NCI-H187 (cell line): Measurements from ENCODE around the gene SLC25A1.
A peak's percentile ranks its signal among the peaks of the same experiment; 100 is the strongest.

Experiments used
- DNase-seq, 2 experiments: peaks; one replicate each; lab custom pipeline; 2025; lab: John Stamatoyannopoulos, UW

SLC25A1 gene

GRCh38 chr22:19178657-19179496, at the start of gene SLC25A1:
SLC25A1 (minus strand) TSS chr22:19178736; CDS start chr22:19178673, 63 bp downstream.
- peak; percentile 25 to 55 for DNase-seq

DNA sequence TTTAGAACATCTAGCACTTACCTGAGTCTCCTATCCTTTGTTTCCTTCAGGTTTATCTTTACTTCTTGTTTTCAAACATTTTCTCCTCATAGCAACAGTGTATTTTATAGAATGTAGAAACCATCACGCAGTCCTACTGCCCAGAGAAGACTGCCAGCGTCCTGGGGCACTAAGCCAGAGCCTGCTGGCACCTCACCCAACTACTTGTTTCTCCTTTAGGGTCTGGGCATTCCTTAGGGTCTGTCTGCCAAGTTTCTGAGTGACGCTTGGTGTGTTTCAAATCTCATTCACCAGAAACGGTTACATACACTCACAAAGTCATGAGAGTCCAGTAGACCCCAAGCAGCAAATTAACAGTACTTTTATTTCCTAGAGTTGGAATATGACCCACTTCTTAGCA, 49.6 kb upstream of the SLC25A1 start:
- no peak for DNase-seq

GRCh38 chr22:19226428-19226827, 47.9 kb upstream of the SLC25A1 start:
- DNase-seq, result no peak

DNA sequence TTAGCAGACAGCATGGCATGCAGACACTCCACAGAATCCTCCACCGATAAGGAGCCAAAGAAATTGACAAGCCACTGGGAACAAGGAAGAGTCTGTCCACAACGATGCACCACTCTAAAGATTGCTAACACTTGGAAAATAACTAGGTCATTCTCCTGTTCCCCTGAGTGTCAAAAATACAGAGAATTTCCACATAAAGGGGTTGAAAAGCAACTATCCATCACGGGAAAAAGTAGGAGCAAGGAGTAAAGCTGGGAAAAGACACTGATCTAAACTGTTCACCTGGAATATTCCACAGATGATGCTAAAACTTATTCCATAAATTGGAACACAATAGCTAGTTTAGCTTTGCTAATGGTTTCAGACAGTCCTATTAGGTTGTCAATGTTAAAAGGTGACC, 47.0 kb upstream of the SLC25A1 start:
- no peak for DNase-seq

GRCh38 chr22:19224985-19225384, 46.4 kb upstream of the SLC25A1 start:
- no peak for DNase-seq

GRCh38 chr22:19224557-19224956, 46.0 kb upstream of the SLC25A1 start:
- DNase-seq, result no peak

DNA sequence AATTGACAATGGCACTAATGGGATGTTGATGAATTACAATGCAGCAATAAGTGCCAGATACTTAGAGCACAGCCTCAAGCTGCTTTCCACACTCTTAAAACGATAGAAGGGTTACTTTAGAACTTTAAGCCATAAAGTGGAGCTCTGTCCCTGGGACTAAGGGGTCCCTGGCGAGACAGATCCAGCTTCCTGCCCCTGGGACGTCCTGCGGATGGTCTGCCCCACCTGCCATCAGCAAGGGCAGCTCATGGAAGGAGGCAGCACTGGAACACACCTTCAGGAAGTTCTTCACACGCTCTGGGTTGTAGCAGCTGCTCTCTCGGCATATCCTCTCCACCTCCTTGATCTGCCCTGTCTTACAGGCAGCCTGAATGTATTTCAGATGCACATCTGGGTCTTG, 45.1 kb upstream of the SLC25A1 start:
- DNase-seq, result no peak

DNA sequence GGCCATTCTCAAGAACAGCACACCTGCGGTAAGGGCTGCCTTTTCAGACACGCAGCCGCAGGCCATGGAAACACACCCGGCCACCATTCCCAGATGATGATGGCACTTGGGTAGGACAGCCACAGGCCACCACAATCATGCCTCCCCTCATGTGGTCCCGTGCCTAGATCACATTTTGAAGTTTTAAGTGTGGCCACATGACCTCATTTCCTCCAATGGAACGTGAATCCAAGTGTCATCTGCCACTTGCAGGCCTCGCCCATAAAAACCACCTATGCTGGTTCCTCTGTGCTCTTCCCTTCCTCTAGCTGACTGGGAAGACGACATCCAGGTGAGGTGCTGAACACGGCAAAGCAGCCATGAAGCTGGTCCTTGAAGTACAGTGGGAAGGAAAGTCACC, 44.6 kb upstream of the SLC25A1 start:
- DNase-seq, result no peak

DNA sequence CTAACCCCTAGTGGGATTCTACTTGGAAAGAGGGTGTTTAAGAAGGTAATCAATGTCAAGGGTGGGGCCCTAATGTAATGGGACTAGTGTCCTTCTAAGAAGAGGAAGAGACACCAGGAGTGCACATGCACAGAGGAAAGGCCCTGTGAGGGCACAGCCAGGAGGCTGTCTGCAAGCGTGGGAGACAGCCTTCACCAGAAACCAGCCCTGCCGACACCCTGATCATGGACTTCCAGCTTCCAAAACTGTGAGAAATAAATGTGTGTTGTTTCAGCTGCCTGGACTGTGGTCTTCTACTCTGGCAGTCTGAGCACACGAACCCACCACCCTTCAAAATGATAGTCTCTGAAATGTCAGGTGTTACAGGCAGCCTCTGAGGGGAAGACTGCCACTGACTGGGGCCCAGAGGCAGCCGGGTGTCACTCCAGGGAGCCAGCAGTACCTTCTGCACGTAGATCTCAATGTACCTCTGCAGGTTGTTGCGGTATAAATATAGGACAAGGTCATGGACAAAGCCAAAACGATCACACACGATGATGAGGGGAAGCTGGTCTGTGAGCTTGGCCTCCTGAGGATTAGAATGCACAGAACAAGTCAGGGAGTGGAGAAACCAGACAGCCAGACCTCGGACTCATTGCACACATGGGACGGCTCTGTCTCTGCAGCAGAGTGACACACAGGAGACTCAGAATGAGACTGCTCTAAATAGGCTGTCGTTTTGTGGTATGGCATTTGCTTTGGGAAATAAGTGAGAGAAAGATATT, 43.9 kb upstream of the SLC25A1 start:
- no peak for DNase-seq

GRCh38 chr22:19220867-19221266, 42.3 kb upstream of the SLC25A1 start:
- no peak for DNase-seq

DNA sequence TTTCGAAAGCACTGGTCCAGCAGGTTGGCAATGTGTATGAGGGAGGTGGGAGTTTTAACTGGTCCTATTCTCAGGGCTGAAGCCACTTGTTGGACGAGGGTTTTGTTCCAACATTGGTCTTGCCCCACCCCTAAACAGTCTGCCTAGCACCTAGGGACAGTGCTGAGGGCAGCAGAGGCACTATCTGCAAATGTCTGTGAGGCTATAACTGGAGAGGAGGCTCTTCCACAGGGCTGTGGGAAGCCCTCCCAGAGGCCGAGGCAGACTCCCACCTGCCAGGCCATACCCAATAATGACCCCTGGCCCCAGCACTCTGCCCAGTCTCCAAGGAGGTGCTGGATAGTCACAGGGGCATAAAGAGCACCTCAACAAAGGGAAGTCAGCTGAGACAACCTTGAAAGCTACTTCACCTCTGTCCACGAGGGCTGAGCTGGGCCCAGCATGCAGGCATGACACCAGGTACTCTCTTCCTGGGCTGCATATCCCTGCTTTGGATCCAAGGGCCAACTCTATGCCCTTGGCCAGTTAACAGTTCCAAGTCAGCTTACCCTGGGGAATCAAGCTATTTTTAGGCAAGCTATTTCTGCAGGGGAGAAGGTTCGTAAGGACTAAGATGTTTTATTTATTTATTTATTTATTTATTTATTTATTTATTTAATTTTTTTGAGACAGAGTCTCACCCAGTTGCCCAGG, 40.2 kb upstream of the SLC25A1 start:
- no peak for DNase-seq

DNA sequence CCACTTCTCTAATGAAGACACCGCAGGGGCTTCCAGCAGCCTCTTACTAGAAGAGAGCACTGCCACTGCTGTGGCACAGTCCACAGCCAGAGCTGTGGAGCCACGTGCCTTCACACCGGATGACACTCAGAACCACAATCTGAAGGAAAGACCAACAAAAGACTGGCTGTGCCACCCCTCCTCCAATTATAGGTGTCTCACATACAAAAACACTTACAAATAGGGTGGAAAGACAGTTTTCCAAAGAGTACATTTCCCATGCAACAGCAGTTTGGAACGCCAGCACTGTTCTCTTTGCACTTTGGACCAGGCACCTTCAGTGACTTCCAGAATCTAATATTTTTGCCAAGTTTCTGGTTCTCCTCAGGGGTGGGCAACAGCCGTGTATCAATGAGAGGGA, 38.0 kb upstream of the SLC25A1 start:
- DNase-seq, result no peak

DNA sequence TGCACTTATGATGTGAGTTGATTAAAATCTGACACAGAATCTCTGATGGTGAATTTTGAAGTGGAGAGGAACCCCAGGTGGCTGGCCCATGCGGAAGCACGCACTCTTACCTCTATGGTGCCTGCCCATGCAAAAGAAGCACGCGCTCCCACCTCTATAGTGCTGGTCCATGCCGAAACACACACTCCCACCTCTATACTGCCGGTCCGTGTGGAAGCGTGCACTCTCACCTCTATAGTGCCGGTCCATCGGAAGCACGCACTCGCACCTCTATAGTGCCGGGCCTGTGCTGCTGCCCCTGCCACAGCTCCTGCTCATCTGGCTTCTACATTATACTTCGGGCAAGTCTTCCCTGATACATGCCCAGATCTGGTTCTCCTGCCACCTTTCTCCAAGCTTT, 36.8 kb upstream of the SLC25A1 start:
- DNase-seq, result no peak

GRCh38 chr22:19214078-19214473, 35.5 kb upstream of the SLC25A1 start:
- DNase-seq, result no peak

DNA sequence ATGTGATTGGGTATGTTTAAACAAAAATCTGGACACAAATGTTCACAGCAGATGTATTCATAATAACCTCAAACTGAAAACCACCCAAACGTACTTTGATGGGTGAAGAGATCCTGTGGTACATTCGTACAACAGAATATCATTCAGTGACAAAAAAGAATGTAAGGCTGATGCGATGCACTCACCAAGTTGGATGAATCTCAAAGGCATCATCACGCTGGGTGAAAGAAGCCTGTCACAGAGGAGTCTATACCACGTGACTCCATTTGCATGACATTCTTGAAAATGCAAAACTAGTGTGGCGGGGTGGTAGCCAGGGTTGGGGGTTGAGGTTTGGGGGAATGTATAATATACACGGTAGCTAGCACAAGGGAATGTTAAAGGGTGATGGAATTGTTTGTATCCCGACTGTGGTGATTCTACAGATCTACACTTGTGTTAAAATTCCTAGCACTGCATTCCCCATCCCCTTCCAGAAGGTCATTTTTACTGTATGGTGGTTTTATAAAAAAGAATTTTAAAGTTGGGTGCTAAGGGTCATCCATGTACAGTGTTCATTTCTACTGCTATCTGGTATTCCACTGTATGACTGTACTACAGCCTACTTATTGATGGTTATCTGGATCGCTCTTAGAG, 35.0 kb upstream of the SLC25A1 start:
- no peak for DNase-seq

DNA sequence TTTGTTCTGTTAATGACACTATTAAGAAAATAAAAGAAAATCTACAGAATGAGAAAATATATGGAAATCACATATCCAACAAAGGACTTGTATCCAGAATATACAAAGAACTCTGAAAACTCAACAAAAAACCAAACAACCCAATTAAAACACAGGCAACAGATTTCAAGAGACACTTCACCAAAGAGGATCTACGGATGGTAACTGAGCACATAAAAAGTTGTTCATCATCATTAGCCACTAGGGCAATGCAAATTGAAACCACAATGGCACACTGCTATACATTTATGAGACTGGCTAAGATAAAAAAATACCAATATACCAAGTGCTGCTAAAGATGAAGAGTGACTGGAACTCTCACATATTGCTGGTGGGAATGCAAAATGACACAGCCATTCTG, 34.5 kb upstream of the SLC25A1 start:
- no peak for DNase-seq

GRCh38 chr22:19212302-19212870, 33.9 kb upstream of the SLC25A1 start:
- no peak for DNase-seq

DNA sequence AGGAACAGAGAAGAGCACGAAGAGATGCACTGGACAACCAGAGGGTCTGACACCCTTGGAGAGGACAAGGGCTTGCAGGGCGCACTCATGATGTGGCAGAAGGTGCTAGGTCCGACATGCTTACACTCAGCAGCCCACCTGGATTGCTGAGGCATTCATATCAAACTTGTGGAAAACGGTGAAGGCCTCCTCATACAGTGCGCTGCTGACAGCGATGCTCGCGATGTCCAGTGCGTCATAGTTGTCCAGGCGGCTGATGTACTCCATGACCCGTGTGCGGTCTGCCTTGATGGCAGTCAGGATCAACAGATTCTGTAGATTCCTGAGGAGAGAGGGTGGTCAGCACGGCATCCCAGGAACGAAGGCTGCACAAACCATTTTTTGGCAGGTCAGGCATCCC, 31.7 kb upstream of the SLC25A1 start:
- DNase-seq, result no peak

GRCh38 chr22:19208287-19208847, 29.8 kb upstream of the SLC25A1 start:
- no peak for DNase-seq

GRCh38 chr22:19207884-19208283, 29.3 kb upstream of the SLC25A1 start:
- DNase-seq, result no peak

DNA sequence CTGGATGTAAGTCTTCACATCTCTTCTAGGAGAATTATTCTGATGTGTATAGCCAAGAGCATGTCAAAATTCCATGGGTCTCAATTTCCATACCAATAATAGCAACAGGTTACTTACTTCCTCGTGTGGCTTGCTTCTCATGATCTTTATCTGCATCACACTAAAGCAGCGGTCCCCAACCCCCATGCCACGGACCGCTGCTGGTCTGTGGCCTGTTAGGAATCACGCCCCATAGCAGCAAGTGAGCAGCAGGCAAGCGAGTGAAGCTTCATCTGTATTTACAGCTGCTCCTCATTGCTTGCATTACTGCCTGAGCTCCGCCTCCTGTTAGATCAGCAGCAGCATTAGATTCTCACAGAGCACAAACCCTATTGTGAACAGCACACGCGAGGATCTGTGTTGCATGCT, 28.9 kb upstream of the SLC25A1 start:
- DNase-seq, result no peak

DNA sequence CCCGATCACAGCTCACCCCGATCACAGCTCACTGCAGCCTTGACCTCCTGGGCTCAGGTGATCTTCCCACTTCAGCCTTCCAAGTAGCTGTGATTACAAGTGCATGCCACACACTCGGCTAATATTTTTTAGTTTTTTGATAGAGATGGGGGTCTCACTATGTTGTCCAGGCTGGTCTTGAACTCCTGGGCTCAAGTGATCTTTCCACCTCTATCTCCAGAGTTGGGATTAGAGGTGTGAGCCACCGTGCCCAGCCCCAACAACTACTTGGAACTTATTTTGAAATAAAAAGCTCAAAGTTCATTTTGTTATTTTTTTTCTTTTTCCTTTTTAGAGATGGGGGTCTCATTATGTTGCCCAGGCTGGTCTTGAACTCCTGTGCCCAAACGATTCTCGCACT, 27.8 kb upstream of the SLC25A1 start:
- DNase-seq, result no peak
